Measurements from ENCODE around the gene HS3ST2. TPM values are rescaled to one million over a fixed set of nuclear protein-coding genes. Genes with fewer than 3 reads are reported as not detected.

Gene HS3ST2
- total RNA-seq, 1 donor from 2014 or later, result 9.0 TPM

GRCh38 chr16:22843122-22843521, 29.2 kb downstream of the HS3ST2 start:
- no peak for TF ChIP-seq CTCF (IDR thresholded peaks at IDR 0.05)
- no peaks in the 10 kb centered on the region for H3K9me3 ChIP-seq
- no peaks in the 10 kb centered on the region for H3K27me3 ChIP-seq
- no peak overlapping the region for H3K27ac ChIP-seq
- no peak overlapping the region for H3K4me3 ChIP-seq
- no peak for DNase-seq (ENCODE audit: low spot score in 2 of 2)
- no peaks in the 10 kb centered on the region for H3K36me3 ChIP-seq
- intact Hi-C loops (cut with DNase I), result no loop called here
- no peaks in the 10 kb centered on the region for H3K4me1 ChIP-seq

- Histone ChIP-seq H3K4me3 (no peak overlapping the region), H3K9me3 (no peaks in the 10 kb centered on the region), H3K36me3 (no peaks in the 10 kb centered on the region), H3K4me1 (no peaks in the 10 kb centered on the region), H3K27ac (no peak overlapping the region), H3K27me3 (no peaks in the 10 kb centered on the region)
- intact Hi-C loops (cut with DNase I), result no loop called here
- no peak for TF ChIP-seq CTCF (IDR thresholded peaks at IDR 0.05)
- DNase-seq (ENCODE audit: low spot score in 2 of 2), result no peak
Observed at GRCh38 chr16:22843856-22844255, 29.9 kb downstream of the HS3ST2 start.

GRCh38 chr16:22844416-22844815, 30.5 kb downstream of the HS3ST2 start:
- no peak for TF ChIP-seq CTCF (IDR thresholded peaks at IDR 0.05)
- Histone ChIP-seq H3K9me3 (no peaks in the 10 kb centered on the region), H3K27ac (no peak overlapping the region), H3K4me1 (no peaks in the 10 kb centered on the region), H3K4me3 (no peak overlapping the region), H3K36me3 (no peaks in the 10 kb centered on the region), H3K27me3 (no peaks in the 10 kb centered on the region)
- no peak for DNase-seq (ENCODE audit: low spot score in 2 of 2)
- intact Hi-C loops (cut with DNase I), result no loop called here

- Histone ChIP-seq H3K27me3 (no peaks in the 10 kb centered on the region), H3K9me3 (no peaks in the 10 kb centered on the region), H3K36me3 (no peaks in the 10 kb centered on the region), H3K4me1 (no peaks in the 10 kb centered on the region), H3K27ac (no peak overlapping the region), H3K4me3 (no peak overlapping the region)
- intact Hi-C loops (cut with DNase I), result no loop called here
- DNase-seq (ENCODE audit: low spot score in 2 of 2), result no peak
- no peak for TF ChIP-seq CTCF (IDR thresholded peaks at IDR 0.05)
Observed at GRCh38 chr16:22847100-22847499, 33.1 kb downstream of the HS3ST2 start.

- Histone ChIP-seq H3K36me3 (no peaks in the 10 kb centered on the region), H3K27me3 (no peaks in the 10 kb centered on the region), H3K4me3 (no peak overlapping the region), H3K4me1 (no peaks in the 10 kb centered on the region), H3K9me3 (no peaks in the 10 kb centered on the region), H3K27ac (no peak overlapping the region)
- no peak for DNase-seq (ENCODE audit: low spot score in 2 of 2)
- no peak for TF ChIP-seq CTCF (IDR thresholded peaks at IDR 0.05)
- intact Hi-C loops (cut with DNase I), result no loop called here
Observed at GRCh38 chr16:22847690-22848089, 33.7 kb downstream of the HS3ST2 start.

- Histone ChIP-seq H3K4me3 (no peak overlapping the region), H3K27me3 (no peaks in the 10 kb centered on the region), H3K27ac (no peak overlapping the region), H3K4me1 (no peaks in the 10 kb centered on the region), H3K9me3 (no peaks in the 10 kb centered on the region), H3K36me3 (no peaks in the 10 kb centered on the region)
- TF ChIP-seq CTCF (IDR thresholded peaks at IDR 0.05), result no peak
- intact Hi-C loops (cut with DNase I), result no loop called here
- DNase-seq (ENCODE audit: low spot score in 2 of 2), result no peak
Observed at GRCh38 chr16:22848451-22848850, 34.5 kb downstream of the HS3ST2 start.

All from ascending aorta (tissue), 2 donors.